GM18526 (cell line): Measurements from ENCODE around the gene OSBPL5.

ENCODE experiments used
- POLR2A ChIP-seq: IDR thresholded peaks from 3 replicates; pipeline ENCODE4 v1.6.1; 2011; ENCODE audit not compliant: insufficient read length; ENCODE audit errors: extremely low read depth

The OSBPL5 gene

GRCh38 chr11:3104051-3104714, 60.9 kb downstream of the OSBPL5 start:
- TF ChIP-seq POLR2A = no peak

GRCh38 chr11:3103076-3103475, 62.0 kb downstream of the OSBPL5 start:
- no peak for TF ChIP-seq POLR2A

- TF ChIP-seq POLR2A = no peak
Measured at GRCh38 chr11:3102641-3102921, 62.5 kb downstream of the OSBPL5 start.

GRCh38 chr11:3101921-3102640, 63.0 kb downstream of the OSBPL5 start:
- TF ChIP-seq POLR2A = no peak

GRCh38 chr11:3099178-3099577, 65.9 kb downstream of the OSBPL5 start:
- TF ChIP-seq POLR2A = no peak

GRCh38 chr11:3096909-3097530, 68.1 kb downstream of the OSBPL5 start:
- no peak for TF ChIP-seq POLR2A

GRCh38 chr11:3095712-3096361, 69.3 kb downstream of the OSBPL5 start:
- TF ChIP-seq POLR2A = no peak

GRCh38 chr11:3094223-3094824, 70.8 kb downstream of the OSBPL5 start:
- TF ChIP-seq POLR2A = no peak

- TF ChIP-seq POLR2A = no peak
Measured at GRCh38 chr11:3093281-3094191, 71.6 kb downstream of the OSBPL5 start.

GRCh38 chr11:3092603-3093141, 72.4 kb downstream of the OSBPL5 start:
- TF ChIP-seq POLR2A = no peak

GRCh38 chr11:3091846-3092602, 73.1 kb downstream of the OSBPL5 start:
- no peak for TF ChIP-seq POLR2A

GRCh38 chr11:3091081-3091845, 73.8 kb downstream of the OSBPL5 start:
- no peak for TF ChIP-seq POLR2A
